Left ventricle myocardium superior (tissue), 1 donor: Measurements from ENCODE around the gene CHN2. TPM values are rescaled to one million over a fixed set of nuclear protein-coding genes. Genes with fewer than 3 reads are reported as not detected.
"Not testable (repeated sequence)": the region's sequence is repeated elsewhere in the genome, so short reads cannot be mapped to it uniquely, and the experiment has no call there.

Source experiments
- ATAC-seq: fragments of 200-7000 bp; cut with Tn5 transposase; one replicate; pipeline ENCODE4 v1.9.1; 2020; ENCODE audit warnings: mild to moderate bottlenecking, moderate library complexity
- DNase-seq: peaks from one replicate; pipeline ENCODE4 v3.0.0-alpha.2; 2020
- intact Hi-C: fragments of 100-400 bp; cut with micrococcal nuclease; formaldehyde crosslinking; loops from one replicate; pipeline ENCODE4 v1.11.0; 2022
- total RNA-seq: library from RNA; stranded (reverse); fragmentation: NEBNext Ultra II Directional; extraction: Animal tissue kit (Norgen Biotek cat#: 25700); gene quantifications from one replicate; pipeline ENCODE4 v1.2.1, GENCODE V29; 2021
- donor health status: DM: no; HTN: yes; CAD: no; lungs with severe emphysema.

CHN2 gene
- total RNA-seq, 1 donor from 2014 or later = 32.2 TPM

- DNase-seq (no peak), ATAC-seq (no peak)
- intact Hi-C loops = no loop called here
These were observed 333.0 kb downstream of the CHN2 start for GRCh38 chr7:29527505-29528108.

- intact Hi-C loops = not testable (repeated sequence)
These were observed 334.0 kb downstream of the CHN2 start for GRCh38 chr7:29528526-29528925.

More at GRCh38 chr7:29528526-29528925, 334.0 kb downstream of the CHN2 start:
- DNase-seq, ATAC-seq: not testable (repeated sequence)

Other genes with a start within 250 kb of the CHN2 start
- gene TRIL, start 236.4 kb upstream of the CHN2 start, total RNA-seq = 2.4 TPM
- gene CPVL, start 48.2 kb upstream of the CHN2 start, total RNA-seq = 72.6 TPM